IMR-90 (cell line): ENCODE data around the gene EFCAB5. TPM values are rescaled to one million over a fixed set of nuclear protein-coding genes. Genes with fewer than 3 reads are reported as not detected.

Experiments
- ATAC-seq: fragments of 200-7000 bp; cut with Tn5 transposase; 2 replicates; pipeline ENCODE4 v1.9.1; 2020; ENCODE audit warnings: low read depth, mild to moderate bottlenecking, moderate library complexity
- BruUV-seq: library from RNA; stranded (reverse); fragments of 400-500 nt; replicated peaks from 2 replicates; lab custom pipeline; 2021; lab: Mats Ljungman, UMichigan
- CTCF ChIA-PET: fragments of 300-600 bp; formaldehyde crosslinking; extraction: SDS; loops from one replicate; lab custom pipeline; 2021; ENCODE audit warnings: antibody characterized with exemption; lab: Yijun Ruan, JAX
- POLR2A ChIA-PET: fragments of 300-600 bp; sonication (Branson Sonifier 250); formaldehyde crosslinking; loops from one replicate; lab custom pipeline; 2022; ENCODE audit warnings: antibody characterized with exemption; ENCODE audit not compliant: unreplicated experiment; lab: Charles Lee
- DNase-seq: peaks from one replicate; pipeline ENCODE4 v3.0.0; 2013
- H2AFZ ChIP-seq: replicated peaks from 2 replicates; pipeline ENCODE3; 2013; ENCODE audit warnings: low read length, mild to moderate bottlenecking; ENCODE audit not compliant: poor library complexity
- H2AK5ac ChIP-seq: 2 replicates; pipeline ENCODE4 v1.6.1; 2013; ENCODE audit warnings: low read depth, low read length, inconsistent platforms
- H2AK9ac ChIP-seq: replicated peaks from 2 replicates; pipeline ENCODE3; 2013; ENCODE audit warnings: mild to moderate bottlenecking, low read depth, low read length, moderate library complexity; ENCODE audit not compliant: poor library complexity
- H2BK120ac ChIP-seq: 2 replicates; pipeline ENCODE4 v1.6.1; 2013; ENCODE audit warnings: low read depth, low read length, inconsistent platforms
- H2BK15ac ChIP-seq: 3 replicates; pipeline ENCODE4 v1.6.1; 2013; ENCODE audit warnings: low read depth, low read length, inconsistent platforms
- H2BK20ac ChIP-seq: 2 replicates; pipeline ENCODE4 v1.6.1; 2013; ENCODE audit warnings: low read depth, mild to moderate bottlenecking, inconsistent platforms, low read length, moderate library complexity
- H2BK5ac ChIP-seq: 2 replicates; pipeline ENCODE4 v1.6.1; 2013; ENCODE audit warnings: mild to moderate bottlenecking, low read depth, low read length, inconsistent platforms; ENCODE audit not compliant: poor library complexity, severe bottlenecking
- H3K14ac ChIP-seq: replicated peaks from 2 replicates; pipeline ENCODE4 v1.6.1; 2013; ENCODE audit warnings: low read depth, low read length, inconsistent platforms
- H3K18ac ChIP-seq: 2 replicates; pipeline ENCODE4 v1.6.1; 2013; ENCODE audit warnings: low read depth, low read length, control low read depth
- H3K23ac ChIP-seq: 2 replicates; pipeline ENCODE4 v1.6.1; 2013; ENCODE audit warnings: low read depth, low read length, inconsistent platforms
- H3K27ac ChIP-seq: 2 replicates; pipeline ENCODE4 v1.5.1; 2013; ENCODE audit warnings: mild to moderate bottlenecking, control low read depth, low read length; ENCODE audit not compliant: insufficient read depth
- H3K27me3 ChIP-seq: 2 replicates; pipeline ENCODE4 v1.6.1; 2013; ENCODE audit warnings: low read length; ENCODE audit not compliant: control insufficient read depth, insufficient read depth
- H3K36me3 ChIP-seq: 2 replicates; pipeline ENCODE4 v1.6.1; 2013; ENCODE audit warnings: low read length, mixed read lengths; ENCODE audit not compliant: control insufficient read depth, insufficient read depth
- H3K4ac ChIP-seq: 2 replicates; pipeline ENCODE4 v1.6.1; 2013; ENCODE audit warnings: low read depth, low read length, inconsistent platforms
- H3K4me1 ChIP-seq: 2 replicates; pipeline ENCODE4 v1.6.1; 2013; ENCODE audit warnings: low read length, mixed read lengths; ENCODE audit not compliant: control insufficient read depth, insufficient read depth
- H3K4me2 ChIP-seq: 2 replicates; pipeline ENCODE4 v1.6.1; 2013; ENCODE audit warnings: low read depth, mild to moderate bottlenecking, control low read depth, low read length, moderate library complexity
- H3K4me3 ChIP-seq: 2 replicates; pipeline ENCODE4 v1.5.1; 2013; ENCODE audit warnings: low read depth, mild to moderate bottlenecking, control low read depth, low read length, moderate library complexity; ENCODE audit not compliant: insufficient read depth
- H3K56ac ChIP-seq: 2 replicates; pipeline ENCODE4 v1.6.1; 2013; ENCODE audit warnings: low read length, inconsistent platforms; ENCODE audit not compliant: insufficient read depth; ENCODE audit errors: extremely low read depth
- H3K79me1 ChIP-seq, 2 experiments: 2 replicates each; pipeline ENCODE4 v1.6.1; 2013; ENCODE audit warnings: low read length in 2 of 2, inconsistent platforms in 1 of 2, low read depth in 1 of 2
- H3K9ac ChIP-seq: 2 replicates; pipeline ENCODE4 v1.6.1; 2013; ENCODE audit warnings: low read depth, low read length, control low read depth
- H3K9me1 ChIP-seq: 2 replicates; pipeline ENCODE4 v1.6.1; 2013; ENCODE audit warnings: low read length, inconsistent platforms; ENCODE audit not compliant: insufficient read depth
- H3K9me3 ChIP-seq: 2 replicates; pipeline ENCODE4 v1.6.1; 2013; ENCODE audit warnings: low read length; ENCODE audit not compliant: control insufficient read depth, insufficient read depth
- H4K20me1 ChIP-seq: 2 replicates; pipeline ENCODE4 v1.6.1; 2013; ENCODE audit warnings: low read length, inconsistent platforms; ENCODE audit not compliant: insufficient read depth
- H4K5ac ChIP-seq: 2 replicates; pipeline ENCODE4 v1.6.1; 2013; ENCODE audit warnings: mild to moderate bottlenecking, low read depth, low read length, control low read depth
- H4K8ac ChIP-seq, 2 experiments: 2 replicates each; pipeline ENCODE4 v1.6.1; 2013; ENCODE audit warnings: low read depth in 2 of 2, low read length in 2 of 2, control low read depth in 1 of 2, inconsistent platforms in 1 of 2
- H4K91ac ChIP-seq: 2 replicates; pipeline ENCODE4 v1.6.1; 2013; ENCODE audit warnings: low read depth, low read length, inconsistent platforms; ENCODE audit not compliant: insufficient read depth
- MAFK ChIP-seq: IDR thresholded peaks from 2 replicates; pipeline ENCODE4 v1.6.1; 2012; ENCODE audit warnings: low read depth, low read length, improper control_type of control experiment
- WGBS, 2 experiments: methylation state at CpG; one replicate each; pipeline versions ENCODE4 v1.1.5 to v1.1.7; 2013; ENCODE audit warnings: missing lambda C conversion rate in 2 of 2; ENCODE audit not compliant: insufficient read length in 1 of 2; ENCODE audit errors: extremely low coverage in 2 of 2; 5-methylcytosine and 5-hydroxymethylcytosine counted together
- dilution Hi-C: fragments of 300-500 bp; cut with HindIII; formaldehyde crosslinking; loops from one replicate; pipeline ENCODE4 v1.14.3; 2018; ENCODE audit warnings: low sequenced_read_pairs; ENCODE audit not compliant: unreplicated experiment
- in situ Hi-C: fragments of 300-500 bp; cut with MboI; formaldehyde crosslinking; loops from 3 replicates; pipeline ENCODE4 v1.14.3; 2019; ENCODE audit warnings: low sequenced_read_pairs, inconsistent platforms, mixed read lengths
- intact Hi-C: fragments of 100-400 bp; cut with micrococcal nuclease; formaldehyde crosslinking; loops from 2 replicates; pipeline ENCODE4 v1.10.0; 2022
- polyA plus RNA-seq, 3 experiments: library from polyadenylated mRNA; depleted of rRNA; stranded (reverse); fragments of >200 nt; gene quantifications; 2 replicates each; pipeline ENCODE4 v1.2.3, GENCODE V29; 2012; ENCODE audit warnings: low replicate concordance in 1 of 3
- total RNA-seq: library from RNA; depleted of rRNA; stranded (reverse); fragments of >200 nt; gene quantifications from 2 replicates; pipeline ENCODE4 v1.2.3, GENCODE V29; 2012

EFCAB5 gene
- total and polyA plus RNA-seq, 2 of the 4 experiments (the other 2 are of a cell fraction): 0.14 TPM; not detected in 1

DNA sequence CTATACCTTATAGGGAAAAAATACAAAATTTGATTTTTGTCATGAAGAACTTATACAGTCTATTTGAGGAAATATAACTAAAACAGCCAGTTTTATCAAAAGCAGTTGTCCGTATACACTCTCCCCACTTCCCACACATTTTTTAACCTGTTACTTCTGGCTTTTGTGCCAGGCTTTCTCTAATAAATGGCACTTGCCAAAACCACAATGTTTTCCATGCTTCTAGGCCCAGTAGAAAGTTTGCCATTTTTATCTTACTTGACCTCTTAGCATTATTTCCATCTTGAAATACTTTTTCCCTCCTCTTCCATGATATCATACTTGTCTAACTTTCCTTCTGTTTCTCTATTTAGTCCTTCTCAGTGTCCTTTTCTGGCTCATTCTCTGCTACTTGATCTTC lies 38.8 kb downstream of the EFCAB5 start:
- Histone ChIP-seq H3K9me3 (peaks cover under 1% of the 10 kb centered on the region; the same call in 1 of the 2 replicates), H3K79me1 (no peaks in the 10 kb centered on the region), H3K56ac (no peak overlapping the region), H3K9me1 (peaks cover 3% of the 10 kb centered on the region; the same call in 1 of the 2 replicates), H3K27ac (no peak overlapping the region), H2BK20ac (no peak overlapping the region), H2AK9ac (no peak overlapping the region), H2AFZ (no peak overlapping the region), H2BK15ac (no peak overlapping the region), H3K4me3 (no peak overlapping the region), H4K5ac (no peak overlapping the region), H3K4me2 (no peak overlapping the region), H2AK5ac (no peak overlapping the region), H3K14ac (no peak overlapping the region), H3K9ac (no peak overlapping the region), H2BK120ac (no peak overlapping the region), H3K4me1 (no peaks in the 10 kb centered on the region; the same call in 1 of the 2 replicates), H4K20me1 (no peaks in the 10 kb centered on the region), H4K8ac (no peak overlapping the region), H4K91ac (no peak overlapping the region), H3K23ac (no peak overlapping the region), H3K36me3 (no peaks in the 10 kb centered on the region), H3K27me3 (peaks cover 6% of the 10 kb centered on the region; the same call in 1 of the 2 replicates), H3K18ac (no peak overlapping the region), H2BK5ac (no peak overlapping the region), H3K4ac (no peak overlapping the region)
- intact Hi-C loops: no loop called here
- dilution Hi-C loops: no loop called here
- ChIA-PET CTCF (no interaction called here), POLR2A (no interaction called here)
- WGBS, 2 experiments: no CpG with 5 or more reads among the region's 1 CpG
- ATAC-seq (no peak), DNase-seq (no peak)
- no TSS peak for BruUV-seq
- in situ Hi-C loops: no loop called here
- no peak for TF ChIP-seq MAFK
